Mesendoderm (in vitro differentiated cells): ENCODE results near the gene SMAD5.
A peak's percentile ranks its signal among the peaks of the same experiment; 100 is the strongest.

ENCODE experiments used
- DNase-seq: peaks from one replicate; pipeline ENCODE4 v3.0.0; 2013
- H2AK5ac ChIP-seq: 2 replicates; pipeline ENCODE4 v1.6.1; 2013; ENCODE audit warnings: low read length, inconsistent platforms
- H2BK120ac ChIP-seq: 2 replicates; pipeline ENCODE4 v1.6.1; 2013; ENCODE audit warnings: low read depth, mild to moderate bottlenecking, low read length, moderate library complexity, mixed read lengths
- H2BK15ac ChIP-seq: replicated peaks from 2 replicates; pipeline ENCODE4 v1.6.1; 2013; ENCODE audit warnings: low read depth, mild to moderate bottlenecking, moderate library complexity
- H2BK5ac ChIP-seq: 2 replicates; pipeline ENCODE4 v1.6.1; 2013; ENCODE audit warnings: low read length, inconsistent platforms
- H3K18ac ChIP-seq: 2 replicates; pipeline ENCODE4 v1.6.1; 2013; ENCODE audit warnings: mild to moderate bottlenecking, low read length, mixed read lengths
- H3K23ac ChIP-seq: one replicate; pipeline ENCODE4 v1.6.1; 2013; ENCODE audit warnings: low read length
- H3K27ac ChIP-seq: 2 replicates; pipeline ENCODE4 v1.5.1; 2013; ENCODE audit warnings: low read depth, mild to moderate bottlenecking, inconsistent platforms, low read length, moderate library complexity
- H3K27me3 ChIP-seq: 2 replicates; pipeline ENCODE4 v1.6.1; 2013; ENCODE audit warnings: low read length, control low read depth, mild to moderate bottlenecking, inconsistent platforms; ENCODE audit not compliant: insufficient read depth, poor library complexity
- H3K36me3 ChIP-seq: 2 replicates; pipeline ENCODE4 v1.6.1; 2013; ENCODE audit warnings: low read length, inconsistent platforms; ENCODE audit not compliant: control insufficient read depth, insufficient read depth
- H3K4ac ChIP-seq: one replicate; pipeline ENCODE4 v1.6.1; 2013; ENCODE audit warnings: low read depth, mild to moderate bottlenecking, low read length, moderate library complexity
- H3K4me1 ChIP-seq: 2 replicates; pipeline ENCODE4 v1.6.1; 2013; ENCODE audit warnings: low read depth, low read length, inconsistent platforms; ENCODE audit not compliant: control insufficient read depth
- H3K4me2 ChIP-seq: 2 replicates; pipeline ENCODE4 v1.6.1; 2013; ENCODE audit warnings: low read length
- H3K4me3 ChIP-seq: 2 replicates; pipeline ENCODE4 v1.5.1; 2013; ENCODE audit warnings: mild to moderate bottlenecking, low read length
- H3K56ac ChIP-seq: one replicate; pipeline ENCODE4 v1.6.1; 2013; ENCODE audit warnings: low read length
- H3K79me1 ChIP-seq: 2 replicates; pipeline ENCODE4 v1.6.1; 2013; ENCODE audit warnings: low read length, inconsistent platforms
- H3K79me2 ChIP-seq: 2 replicates; pipeline ENCODE4 v1.6.1; 2013; ENCODE audit warnings: mild to moderate bottlenecking, low read length; ENCODE audit not compliant: control insufficient read depth, insufficient read depth
- H3K9ac ChIP-seq: 2 replicates; pipeline ENCODE4 v1.6.1; 2013; ENCODE audit warnings: low read length, inconsistent platforms
- H4K5ac ChIP-seq: one replicate; pipeline ENCODE4 v1.6.1; 2013; ENCODE audit warnings: low read length
- H4K8ac ChIP-seq: one replicate; pipeline ENCODE4 v1.6.1; 2013; ENCODE audit warnings: low read depth, mild to moderate bottlenecking, control low read depth, low read length, moderate library complexity
- WGBS: extraction: QIAGEN DNeasy Blood & Tissue Kit; methylation state at CpG from one replicate; pipeline ENCODE4 v1.1.7; 2013; ENCODE audit warnings: low lambda C conversion rate, missing lambda C conversion rate; ENCODE audit not compliant: insufficient coverage; ENCODE audit errors: extremely low coverage; 5-methylcytosine and 5-hydroxymethylcytosine counted together

SMAD5 gene

GRCh38 chr5:136211282-136212040 is 78.8 kb downstream of the SMAD5 start:
- no peak overlapping the region for H2BK15ac ChIP-seq
- no peak overlapping the region for H3K9ac ChIP-seq
- no peaks in the 10 kb centered on the region for H3K79me1 ChIP-seq
- H3K18ac ChIP-seq = no peak overlapping the region
- H2BK120ac ChIP-seq = no peak overlapping the region
- no peaks in the 10 kb centered on the region for H3K4me1 ChIP-seq
- no peak overlapping the region for H3K4me2 ChIP-seq
- no peak for DNase-seq
- H3K27ac ChIP-seq = no peak overlapping the region
- H3K56ac ChIP-seq = no peak overlapping the region
- no peak overlapping the region for H2AK5ac ChIP-seq
- H3K36me3 ChIP-seq = no peaks in the 10 kb centered on the region
- H4K8ac ChIP-seq = no peak overlapping the region
- no peaks in the 10 kb centered on the region for H3K27me3 ChIP-seq
- H3K4me3 ChIP-seq = no peak overlapping the region
- H3K79me2 ChIP-seq = no peaks in the 10 kb centered on the region
- H3K4ac ChIP-seq = no peak overlapping the region
- no CpG with 5 or more reads among the region's 10 CpGs for WGBS
- H3K23ac ChIP-seq = no peak overlapping the region
- H4K5ac ChIP-seq = no peak overlapping the region
- H2BK5ac ChIP-seq = no peak overlapping the region

- H3K18ac ChIP-seq = no peak overlapping the region
- no peaks in the 10 kb centered on the region for H3K79me2 ChIP-seq
- no peaks in the 10 kb centered on the region for H3K79me1 ChIP-seq
- H4K5ac ChIP-seq = no peak overlapping the region
- H3K36me3 ChIP-seq = no peaks in the 10 kb centered on the region
- no peak overlapping the region for H4K8ac ChIP-seq
- H3K4me2 ChIP-seq = no peak overlapping the region
- H3K56ac ChIP-seq = peak overlapping the region; percentile 25
- H3K4me3 ChIP-seq = no peak overlapping the region
- H2BK120ac ChIP-seq = no peak overlapping the region
- DNase-seq = peak; percentile 63
- no peak overlapping the region for H3K23ac ChIP-seq
- no peak overlapping the region for H2BK5ac ChIP-seq
- H3K27ac ChIP-seq = no peak overlapping the region
- no CpG with 5 or more reads among the region's 10 CpGs for WGBS
- no peaks in the 10 kb centered on the region for H3K27me3 ChIP-seq
- no peak overlapping the region for H3K9ac ChIP-seq
- no peak overlapping the region for H2AK5ac ChIP-seq
- H3K4me1 ChIP-seq = no peaks in the 10 kb centered on the region
- no peak overlapping the region for H2BK15ac ChIP-seq
- no peak overlapping the region for H3K4ac ChIP-seq
Measured at GRCh38 chr5:136212252-136212721, 79.6 kb downstream of the SMAD5 start.

GRCh38 chr5:136213919-136214493 is 81.4 kb downstream of the SMAD5 start:
- Histone ChIP-seq H2BK15ac (no peak overlapping the region), H3K56ac (no peak overlapping the region), H3K4me3 (no peak overlapping the region), H3K36me3 (no peaks in the 10 kb centered on the region), H3K9ac (no peak overlapping the region), H2BK5ac (no peak overlapping the region), H3K79me2 (no peaks in the 10 kb centered on the region), H2AK5ac (no peak overlapping the region), H3K79me1 (no peaks in the 10 kb centered on the region), H3K4me1 (no peaks in the 10 kb centered on the region), H2BK120ac (no peak overlapping the region), H4K8ac (no peak overlapping the region), H3K27ac (no peak overlapping the region), H3K18ac (no peak overlapping the region), H3K23ac (no peak overlapping the region), H3K4me2 (no peak overlapping the region), H3K27me3 (no peaks in the 10 kb centered on the region), H3K4ac (no peak overlapping the region), H4K5ac (no peak overlapping the region)
- WGBS = no CpG with 5 or more reads among the region's 9 CpGs
- DNase-seq = no peak

GRCh38 chr5:136215812-136216211 is 83.2 kb downstream of the SMAD5 start:
- Histone ChIP-seq H2BK15ac (no peak overlapping the region), H3K4me2 (no peak overlapping the region), H3K4me3 (no peak overlapping the region), H2BK120ac (no peak overlapping the region), H3K79me1 (no peaks in the 10 kb centered on the region), H3K27me3 (no peaks in the 10 kb centered on the region), H4K8ac (no peak overlapping the region), H3K23ac (no peak overlapping the region), H3K56ac (no peak overlapping the region), H2AK5ac (no peak overlapping the region), H3K27ac (no peak overlapping the region), H3K36me3 (no peaks in the 10 kb centered on the region), H3K18ac (no peak overlapping the region), H3K79me2 (no peaks in the 10 kb centered on the region), H3K9ac (no peak overlapping the region), H4K5ac (no peak overlapping the region), H2BK5ac (no peak overlapping the region), H3K4me1 (no peaks in the 10 kb centered on the region), H3K4ac (no peak overlapping the region)
- no CpG with 5 or more reads among the region's 4 CpGs for WGBS
- DNase-seq = no peak

GRCh38 chr5:136216230-136216629 is 83.6 kb downstream of the SMAD5 start:
- H3K4me1 ChIP-seq = no peaks in the 10 kb centered on the region
- no peaks in the 10 kb centered on the region for H3K79me1 ChIP-seq
- H3K4me3 ChIP-seq = no peak overlapping the region
- no peaks in the 10 kb centered on the region for H3K27me3 ChIP-seq
- no peak overlapping the region for H4K8ac ChIP-seq
- no peak overlapping the region for H3K18ac ChIP-seq
- no peak overlapping the region for H3K9ac ChIP-seq
- no peak overlapping the region for H2BK5ac ChIP-seq
- no peaks in the 10 kb centered on the region for H3K36me3 ChIP-seq
- no peak for DNase-seq
- no peaks in the 10 kb centered on the region for H3K79me2 ChIP-seq
- H4K5ac ChIP-seq = no peak overlapping the region
- WGBS = no CpG with 5 or more reads among the region's 8 CpGs
- H3K56ac ChIP-seq = no peak overlapping the region
- H2AK5ac ChIP-seq = no peak overlapping the region
- no peak overlapping the region for H2BK15ac ChIP-seq
- no peak overlapping the region for H3K27ac ChIP-seq
- H3K4me2 ChIP-seq = no peak overlapping the region
- H3K23ac ChIP-seq = no peak overlapping the region
- H2BK120ac ChIP-seq = no peak overlapping the region
- H3K4ac ChIP-seq = no peak overlapping the region
